ENCODE results near the gene RNASE7.
A peak's percentile ranks its signal among the peaks of the same experiment; 100 is the strongest.

RNASE7 gene

DNA sequence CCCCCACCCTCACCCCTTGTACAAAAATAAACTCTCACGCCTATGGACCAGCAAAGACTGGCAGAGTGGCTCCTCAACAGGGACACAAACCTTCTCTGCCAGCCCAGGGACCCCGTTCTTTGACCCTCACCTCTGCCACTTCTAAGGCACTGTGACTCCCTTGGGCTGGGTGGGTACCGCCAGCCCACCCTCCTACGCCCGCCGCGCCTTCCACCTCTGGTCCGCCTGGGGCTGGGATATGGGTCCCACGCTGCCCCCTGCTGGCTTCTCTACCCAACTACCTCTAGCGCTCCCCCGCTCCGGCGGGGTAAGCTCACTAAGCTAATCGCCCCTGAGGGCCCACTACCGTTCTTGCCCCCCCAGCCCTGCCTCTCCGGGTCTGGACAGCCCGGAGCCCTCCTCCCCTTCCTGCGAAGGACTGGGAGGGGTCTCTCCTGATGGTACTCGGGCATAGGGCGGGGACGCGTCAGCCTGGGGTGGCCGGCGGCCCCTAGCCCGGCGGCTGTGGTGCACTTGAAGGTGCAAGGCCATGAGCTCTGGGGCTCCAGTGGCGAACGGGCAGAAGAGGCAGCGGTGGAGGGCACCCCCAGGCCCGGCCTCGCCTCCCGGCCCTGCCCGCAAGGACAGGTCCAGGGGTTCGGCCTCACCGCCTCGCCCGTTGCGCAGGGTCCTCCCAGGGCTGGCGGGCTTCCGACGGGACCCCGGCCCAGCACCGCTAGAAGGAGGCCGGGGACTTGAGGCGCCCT, 48.2 kb downstream of the RNASE7 start:
- no peak for DNase-seq (ENCODE audit: low spot score)
- in situ Hi-C loops (cut with MboI; ENCODE audit: low pct_unique_long_range_greater_than_20kb, low sequenced_read_pairs, unreplicated experiment), result no loop called here
- TF ChIP-seq CTCF (IDR thresholded peaks at IDR 0.05; ENCODE audit: extremely low read depth, insufficient read depth, missing control alignments), result peak; percentile 44

GRCh38 chr14:21090940-21091663, 48.9 kb downstream of the RNASE7 start:
- no peak for DNase-seq (ENCODE audit: low spot score)
- in situ Hi-C loops (cut with MboI; ENCODE audit: low pct_unique_long_range_greater_than_20kb, low sequenced_read_pairs, unreplicated experiment), result no loop called here
- no peak for TF ChIP-seq CTCF (IDR thresholded peaks at IDR 0.05; ENCODE audit: extremely low read depth, insufficient read depth, missing control alignments)

DNA sequence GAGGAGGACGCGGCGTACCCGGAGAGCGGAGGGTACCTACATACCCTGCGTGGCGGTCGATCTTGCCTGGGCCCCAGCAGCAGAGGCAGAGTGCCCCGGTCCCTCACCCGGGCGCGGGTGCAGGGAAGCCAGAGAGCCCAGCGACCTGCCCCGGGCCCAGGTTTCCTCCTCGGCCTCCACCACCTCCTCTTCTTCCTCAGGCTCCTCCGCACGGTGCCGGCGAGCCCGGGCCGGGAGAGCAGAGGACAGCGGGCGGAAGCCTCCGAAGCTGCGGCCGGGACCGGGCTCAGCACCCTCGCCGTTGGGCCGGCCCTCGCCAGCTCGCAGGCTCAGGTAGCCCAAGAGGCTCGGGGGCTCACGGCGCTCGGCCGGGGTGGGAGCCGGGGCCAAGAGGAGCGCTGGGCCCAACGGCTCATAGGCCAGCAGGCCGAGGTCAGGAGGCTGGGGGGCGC, 49.7 kb downstream of the RNASE7 start:
- in situ Hi-C loops (cut with MboI; ENCODE audit: low pct_unique_long_range_greater_than_20kb, low sequenced_read_pairs, unreplicated experiment), result no loop called here
- TF ChIP-seq CTCF (IDR thresholded peaks at IDR 0.05; ENCODE audit: extremely low read depth, insufficient read depth, missing control alignments), result no peak
- no peak for DNase-seq (ENCODE audit: low spot score)

GRCh38 chr14:21092273-21093011, 50.3 kb downstream of the RNASE7 start:
- TF ChIP-seq CTCF (IDR thresholded peaks at IDR 0.05; ENCODE audit: extremely low read depth, insufficient read depth, missing control alignments), result peak; percentile 100
- DNase-seq (ENCODE audit: low spot score), result peak; percentile 97
- in situ Hi-C loops (cut with MboI; ENCODE audit: low pct_unique_long_range_greater_than_20kb, low sequenced_read_pairs, unreplicated experiment), result no loop called here

DNA sequence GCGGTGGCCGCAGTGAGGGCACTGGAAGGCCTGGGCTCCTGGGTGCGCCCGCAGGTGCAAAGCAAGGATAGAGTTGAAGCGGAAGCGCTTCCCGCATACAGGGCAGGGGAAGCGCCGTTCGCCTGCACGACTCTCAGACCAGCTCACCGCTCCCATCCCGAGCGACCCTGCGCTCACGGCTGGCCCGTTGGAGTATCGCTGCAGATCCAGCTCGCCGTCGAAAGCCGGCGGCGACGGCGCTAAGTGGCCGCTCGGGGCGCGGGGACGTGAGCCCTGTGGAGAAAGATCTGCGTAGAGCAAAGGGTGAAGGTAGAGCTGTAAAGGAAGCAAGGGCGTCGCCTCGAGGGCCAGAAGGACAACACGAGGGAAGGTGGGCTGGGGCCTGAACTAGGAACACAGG, 50.9 kb downstream of the RNASE7 start:
- no peak for TF ChIP-seq CTCF (IDR thresholded peaks at IDR 0.05; ENCODE audit: extremely low read depth, insufficient read depth, missing control alignments)
- no peak for DNase-seq (ENCODE audit: low spot score)
- in situ Hi-C loops (cut with MboI; ENCODE audit: low pct_unique_long_range_greater_than_20kb, low sequenced_read_pairs, unreplicated experiment), result no loop called here
